AG09309 (cell line): ENCODE results near the gene KLHDC3.
A peak's percentile ranks its signal among the peaks of the same experiment; 100 is the strongest.

Experiments
- DNase-seq: peaks from one replicate; pipeline ENCODE4 v3.0.0-alpha.2; 2010; ENCODE audit warnings: low read depth
- H3K4me3 ChIP-seq: 2 replicates; pipeline ENCODE4 v1.5.1; 2011; ENCODE audit warnings: mild to moderate bottlenecking, low read depth, low read length, moderate library complexity; ENCODE audit not compliant: control insufficient read depth
- CTCF ChIP-seq: IDR thresholded peaks from 2 replicates; pipeline ENCODE4 v1.5.1; 2011; ENCODE audit warnings: mild to moderate bottlenecking, low read depth, low read length, inconsistent platforms; ENCODE audit not compliant: insufficient read depth, control insufficient read depth; ENCODE audit errors: missing control alignments

KLHDC3 gene

GRCh38 chr6:43013097-43013842 is 779 bp upstream of the KLHDC3 start:
- DNase-seq = no peak
- no peak for TF ChIP-seq CTCF
- H3K4me3 ChIP-seq = peak overlapping the region; percentile 92

GRCh38 chr6:43014434-43014909 is 423 bp downstream of the KLHDC3 start:
- H3K4me3 ChIP-seq = peak overlapping the region; percentile 92
- DNase-seq = no peak
- TF ChIP-seq CTCF = no peak

GRCh38 chr6:43016176-43016942 is 2.3 kb downstream of the KLHDC3 start:
- DNase-seq = no peak
- H3K4me3 ChIP-seq = no peak overlapping the region
- TF ChIP-seq CTCF = no peak

GRCh38 chr6:43016943-43017334 is 2.9 kb downstream of the KLHDC3 start:
- H3K4me3 ChIP-seq = no peak overlapping the region
- TF ChIP-seq CTCF = no peak
- DNase-seq = no peak

- TF ChIP-seq CTCF = no peak
- no peak overlapping the region for H3K4me3 ChIP-seq
- no peak for DNase-seq
Measured at GRCh38 chr6:43019152-43019551, 5.1 kb downstream of the KLHDC3 start.

- TF ChIP-seq CTCF = no peak
- no peak overlapping the region for H3K4me3 ChIP-seq
- DNase-seq = no peak
Measured at GRCh38 chr6:43020052-43020705, 6.1 kb downstream of the KLHDC3 start.
